ENCODE results near the gene UNC5CL. TPM values are rescaled to one million over a fixed set of nuclear protein-coding genes. Genes with fewer than 3 reads are reported as not detected.

UNC5CL gene
- total and polyA plus RNA-seq, 2 of the 8 experiments (the other 6 are each of a cell fraction or from before 2014, with no cell fraction given): 1.3 to 1.7 TPM

DNA sequence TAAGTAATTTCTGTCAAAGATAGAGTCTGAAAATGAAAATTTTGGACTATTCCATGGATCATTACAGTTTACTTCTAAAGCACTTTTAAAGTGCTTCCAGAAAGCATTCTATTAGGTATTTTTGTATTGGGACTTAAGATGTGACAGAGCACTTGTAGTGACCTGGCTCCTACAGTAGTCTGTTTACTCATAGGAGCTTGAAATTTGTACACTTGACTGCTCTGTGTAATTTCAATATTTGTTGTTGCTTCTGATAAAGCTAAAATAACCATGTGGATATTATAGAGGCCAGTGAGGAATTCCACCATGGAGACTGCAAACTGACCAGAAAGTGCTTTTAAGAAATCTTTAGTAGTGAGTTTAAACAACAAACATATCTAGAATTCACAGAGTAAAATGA lies 44.1 kb upstream of the UNC5CL start (continued):
- TF ChIP-seq KDM4A (IDR thresholded peaks at IDR 0.05; ENCODE audit: low read depth, low read length, severe bottlenecking) (no peak), KDM5A (IDR thresholded peaks at IDR 0.05; ENCODE audit: low read length) (no peak), SIX5 (IDR thresholded peaks at IDR 0.05; ENCODE audit: low read depth, low read length) (no peak)

Measured in H1 (cell line).